ENCODE measurements around the gene TUBA4A.

GRCh38 chr2:219214141-219214540 lies 39.6 kb downstream of the TUBA4A start:
- TF ChIP-seq, protein P1, sequence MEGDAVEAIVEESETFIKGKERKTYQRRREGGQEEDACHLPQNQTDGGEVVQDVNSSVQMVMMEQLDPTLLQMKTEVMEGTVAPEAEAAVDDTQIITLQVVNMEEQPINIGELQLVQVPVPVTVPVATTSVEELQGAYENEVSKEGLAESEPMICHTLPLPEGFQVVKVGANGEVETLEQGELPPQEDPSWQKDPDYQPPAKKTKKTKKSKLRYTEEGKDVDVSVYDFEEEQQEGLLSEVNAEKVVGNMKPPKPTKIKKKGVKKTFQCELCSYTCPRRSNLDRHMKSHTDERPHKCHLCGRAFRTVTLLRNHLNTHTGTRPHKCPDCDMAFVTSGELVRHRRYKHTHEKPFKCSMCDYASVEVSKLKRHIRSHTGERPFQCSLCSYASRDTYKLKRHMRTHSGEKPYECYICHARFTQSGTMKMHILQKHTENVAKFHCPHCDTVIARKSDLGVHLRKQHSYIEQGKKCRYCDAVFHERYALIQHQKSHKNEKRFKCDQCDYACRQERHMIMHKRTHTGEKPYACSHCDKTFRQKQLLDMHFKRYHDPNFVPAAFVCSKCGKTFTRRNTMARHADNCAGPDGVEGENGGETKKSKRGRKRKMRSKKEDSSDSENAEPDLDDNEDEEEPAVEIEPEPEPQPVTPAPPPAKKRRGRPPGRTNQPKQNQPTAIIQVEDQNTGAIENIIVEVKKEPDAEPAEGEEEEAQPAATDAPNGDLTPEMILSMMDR (IDR thresholded peaks at IDR 0.05) = no peak
- TF ChIP-seq POLR2A (IDR thresholded peaks at IDR 0.05) (no peak), EP300 (IDR thresholded peaks at IDR 0.05; ENCODE audit: low read depth) (no peak)
